ENCODE measurements around the gene ZIC5. TPM values are rescaled to one million over a fixed set of nuclear protein-coding genes. Genes with fewer than 3 reads are reported as not detected.
"Not testable (repeated sequence)": the region's sequence is repeated elsewhere in the genome, so short reads cannot be mapped to it uniquely, and the experiment has no call there.

Gene ZIC5
- total and polyA plus RNA-seq, 9 of the 15 experiments (the other 6 are each of a cell fraction or from before 2014, with no cell fraction given): 0.57 to 2.0 (median 1.1) TPM

- TF ChIP-seq HOXB6 (CRISPR knock-in tag; IDR thresholded peaks at IDR 0.05; ENCODE audit: borderline replicate concordance): no peak
These were observed 23.2 kb downstream of the ZIC5 start (continued) for GRCh38 chr13:99948411-99948810.

GRCh38 chr13:99947666-99948065, 23.9 kb downstream of the ZIC5 start:
- no TSS peak for BruUV-seq (replicated peaks)
- ChIA-PET POLR2A (no interaction called here), CTCF (ENCODE audit: low intra/inter-chr PET ratio) (no interaction called here)
- H3K4me1 ChIP-seq (replicated peaks in 1 of 2; ENCODE audit: control insufficient read depth in 2 of 2, insufficient read depth in 2 of 2, low read length in 2 of 2): no peaks in the 10 kb centered on the region; a peak in 1 of 5 replicates
- no peak overlapping the region for H3K4me3 ChIP-seq
- no peak overlapping the region for H3K4me2 ChIP-seq (ENCODE audit: insufficient read depth, low read length)
- no peaks in the 10 kb centered on the region for H4K20me1 ChIP-seq (replicated peaks; ENCODE audit: control insufficient read depth, insufficient read depth, low read length)
- no peak overlapping the region for H3K27ac ChIP-seq (ENCODE audit: extremely low read depth, low read depth, low read length)
- no peak for TF ChIP-seq NR3C1 (CRISPR knock-in tag; IDR thresholded peaks at IDR 0.05)
- no peak for TF ChIP-seq CEBPZ (IDR thresholded peaks at IDR 0.05; ENCODE audit: borderline replicate concordance, low read depth, low read length)
- no peak for TF ChIP-seq MTA3 (IDR thresholded peaks at IDR 0.05; ENCODE audit: borderline replicate concordance)
- TF ChIP-seq ZNF3 (CRISPR knock-in tag; IDR thresholded peaks at IDR 0.05): no peak
- no peak for TF ChIP-seq ZNF124 (CRISPR knock-in tag; IDR thresholded peaks at IDR 0.05)
- no peak for TF ChIP-seq MCM3 (IDR thresholded peaks at IDR 0.05)
- TF ChIP-seq FOS (IDR thresholded peaks at IDR 0.05; ENCODE audit: extremely low read depth, insufficient read length): no peak
- no peak for TF ChIP-seq CXXC5 (CRISPR knock-in tag; IDR thresholded peaks at IDR 0.05)
- no peaks in the 10 kb centered on the region for H3K79me2 ChIP-seq (ENCODE audit: control insufficient read depth, insufficient read depth, low read length)
- no peaks in the 10 kb centered on the region for H3K9me1 ChIP-seq (ENCODE audit: control insufficient read depth, insufficient read depth, low read length)
- no peak overlapping the region for H2AFZ ChIP-seq (ENCODE audit: low read depth, low read length)
- FAIRE-seq: no peak
- WGBS (ENCODE audit: insufficient coverage, low coverage, missing lambda C conversion rate): 6% methylated on average over 2 of the region's 2 CpGs
- in situ Hi-C loops (cut with MboI) (no loop called here), intact Hi-C loops (cut with micrococcal nuclease) (no loop called here)
- H3K9me3 ChIP-seq (replicated peaks; ENCODE audit: control insufficient read depth, insufficient read depth, low read depth, low read length): no peaks in the 10 kb centered on the region
- H3K36me3 ChIP-seq (ENCODE audit: control insufficient read depth, insufficient read depth, low read length): no peaks in the 10 kb centered on the region
- no peak overlapping the region for H3K9ac ChIP-seq (ENCODE audit: insufficient read depth in 1 of 2, low read depth in 2 of 2, low read length in 2 of 2)
- no peak for ATAC-seq
- H3K27me3 ChIP-seq (ENCODE audit: control insufficient read depth in 2 of 2, insufficient read depth in 2 of 2, low read length in 2 of 2): peaks cover 3 to 23% of the 10 kb centered on the region in 2 experiments; a peak in 3 of 5 replicates
- no peak for DNase-seq (ENCODE audit: extremely low read depth in 1 of 4, low spot score in 3 of 4)

- H4K20me1 ChIP-seq (replicated peaks; ENCODE audit: control insufficient read depth, insufficient read depth, low read length); in situ Hi-C loops (cut with MboI); FAIRE-seq; H3K9me1 ChIP-seq (ENCODE audit: control insufficient read depth, insufficient read depth, low read length); ATAC-seq; H3K27ac ChIP-seq (ENCODE audit: extremely low read depth, low read depth, low read length); H3K79me2 ChIP-seq (ENCODE audit: control insufficient read depth, insufficient read depth, low read length); H3K4me1 ChIP-seq (replicated peaks in 1 of 2; ENCODE audit: control insufficient read depth in 2 of 2, insufficient read depth in 2 of 2, low read length in 2 of 2); H3K9ac ChIP-seq (ENCODE audit: insufficient read depth in 1 of 2, low read depth in 2 of 2, low read length in 2 of 2); H3K9me3 ChIP-seq (replicated peaks; ENCODE audit: control insufficient read depth, insufficient read depth, low read depth, low read length); BruUV-seq (replicated peaks); H2AFZ ChIP-seq (ENCODE audit: low read depth, low read length); H3K36me3 ChIP-seq (ENCODE audit: control insufficient read depth, insufficient read depth, low read length); H3K4me2 ChIP-seq (ENCODE audit: insufficient read depth, low read length); CTCF ChIA-PET (ENCODE audit: low intra/inter-chr PET ratio); H3K4me3 ChIP-seq; intact Hi-C loops (cut with micrococcal nuclease); DNase-seq (ENCODE audit: extremely low read depth in 1 of 4, low spot score in 3 of 4): not testable (repeated sequence)
- WGBS (ENCODE audit: insufficient coverage, low coverage, missing lambda C conversion rate): 9% methylated on average over 2 of the region's 2 CpGs
- POLR2A ChIA-PET: interaction anchor here (0.6 kb wide), 1 partner anchor 68 kb away, joined by 3 read pairs; no protein-coding TSS in a partner anchor
- H3K27me3 ChIP-seq (ENCODE audit: control insufficient read depth in 2 of 2, insufficient read depth in 2 of 2, low read length in 2 of 2): peaks cover 13 to 21% of the 10 kb centered on the region in 2 experiments; a peak in 4 of 5 replicates
These were observed 26.1 kb downstream of the ZIC5 start for GRCh38 chr13:99945515-99945914.

Measured in K562 (cell line).